ENCODE results near the gene MTRR. TPM values are rescaled to one million over a fixed set of nuclear protein-coding genes. Genes with fewer than 3 reads are reported as not detected.
A peak's percentile ranks its signal among the peaks of the same experiment; 100 is the strongest.

Gene MTRR
- total RNA-seq, 4 donors from 2014 or later, result 39.8 to 138 (median 49.3) TPM

DNA sequence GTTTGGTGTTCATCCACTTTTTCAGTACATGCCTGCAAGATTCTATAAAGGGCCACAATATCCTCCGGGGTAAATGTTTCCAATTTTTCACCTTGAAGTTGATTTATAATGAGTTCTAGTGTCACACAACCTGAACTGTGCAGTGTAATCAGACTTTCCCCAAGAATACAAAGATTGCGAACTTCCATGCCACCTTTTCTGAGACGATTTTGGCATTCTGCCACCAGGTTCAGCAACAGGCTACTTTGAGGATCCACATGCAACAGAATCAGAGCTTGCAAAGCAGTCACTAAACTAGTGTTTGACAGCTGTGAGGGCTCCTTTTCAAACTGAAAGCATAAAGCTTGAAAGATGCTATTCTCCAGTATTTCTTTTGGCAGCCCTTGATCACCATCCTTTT is 1.7 kb upstream of the MTRR start:
- Histone ChIP-seq H3K27me3 (no peaks in the 10 kb centered on the region), H3K4me1 (peaks cover 9 to 10% of the 10 kb centered on the region in 2 donors), H3K4me3 (replicated peaks in 1 of 3) (no peak overlapping the region), H3K36me3 (peaks cover under 1 to 2% of the 10 kb centered on the region in 2 donors), H3K27ac (no peak overlapping the region), H3K9me3 (no peaks in the 10 kb centered on the region)
- WGBS, 2 donors, result 76 to 77% methylated on average over 3 of the region's 3 CpGs
- intact Hi-C loops (cut with DNase I), result no loop called here
- TF ChIP-seq CTCF (IDR thresholded peaks at IDR 0.05) (no peak), POLR2A (IDR thresholded peaks at IDR 0.05) (no peak)
- no peak for DNase-seq

- Histone ChIP-seq H3K4me1 (peaks cover 9 to 10% of the 10 kb centered on the region in 2 donors), H3K36me3 (peaks cover 0 to 2% of the 10 kb centered on the region in 2 donors)
- WGBS, 2 donors, result 0 to 1% methylated on average over 8 of the region's 8 CpGs
Measured at GRCh38 chr5:7868427-7868772, 548 bp upstream of the MTRR start.

GRCh38 chr5:7869474-7870136 is 657 bp downstream of the MTRR start:
- Histone ChIP-seq H3K4me3 (replicated peaks in 1 of 3) (peak overlapping the region; percentile 48 to 96 (median 66)), H3K27me3 (no peaks in the 10 kb centered on the region), H3K27ac (peak overlapping the region; percentile 24 to 74 (median 71)), H3K9me3 (no peaks in the 10 kb centered on the region), H3K36me3 (peaks cover 0 to 2% of the 10 kb centered on the region in 2 donors), H3K4me1 (peaks cover 9 to 10% of the 10 kb centered on the region in 2 donors)
- intact Hi-C loops (cut with DNase I), result no loop called here
- WGBS, 2 donors, result 4 to 7% methylated on average over 15 to 19 of the region's 41 CpGs
- no peak for TF ChIP-seq CTCF (IDR thresholded peaks at IDR 0.05)
- no peak for TF ChIP-seq POLR2A (IDR thresholded peaks at IDR 0.05)
- DNase-seq, result peak in 1 of 2 donors; percentile 4

More at GRCh38 chr5:7868427-7868772, 548 bp upstream of the MTRR start:
- no peak for TF ChIP-seq CTCF (IDR thresholded peaks at IDR 0.05)
- no peak for TF ChIP-seq POLR2A (IDR thresholded peaks at IDR 0.05)
- Histone ChIP-seq H3K27ac (peak overlapping the region in 2 of 3 donors; percentile 60 to 74), H3K27me3 (no peaks in the 10 kb centered on the region), H3K4me3 (replicated peaks in 1 of 3) (peak overlapping the region; percentile 48 to 96 (median 66)), H3K9me3 (no peaks in the 10 kb centered on the region)
- intact Hi-C loops (cut with DNase I), result no loop called here
- no peak for DNase-seq

DNA sequence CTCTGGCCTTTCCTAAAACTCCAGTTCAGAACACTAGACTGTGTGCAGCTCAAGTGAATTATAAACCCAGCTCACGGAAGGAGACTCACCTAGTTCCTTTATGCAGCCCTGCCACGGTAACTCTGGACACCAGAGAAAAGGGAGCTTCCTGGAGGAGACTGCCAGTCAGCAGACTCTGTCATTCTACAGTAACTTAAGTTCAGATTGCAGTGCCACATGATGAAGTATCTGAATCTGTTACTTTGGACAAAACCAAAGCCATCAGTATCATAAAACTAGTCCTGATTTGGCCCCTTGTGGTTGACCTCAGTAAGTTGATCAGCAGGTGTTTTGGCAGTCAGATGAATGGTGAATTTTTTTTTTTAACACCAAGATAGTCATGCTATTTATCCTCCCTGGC is 2.7 kb downstream of the MTRR start:
- Histone ChIP-seq H3K9me3 (no peaks in the 10 kb centered on the region), H3K36me3 (peaks cover 0 to 14% of the 10 kb centered on the region in 2 donors), H3K27ac (no peak overlapping the region), H3K4me3 (replicated peaks in 1 of 3) (no peak overlapping the region), H3K27me3 (no peaks in the 10 kb centered on the region), H3K4me1 (peaks cover 9 to 10% of the 10 kb centered on the region in 2 donors)
- intact Hi-C loops (cut with DNase I), result no loop called here
- DNase-seq, result no peak
- no peak for TF ChIP-seq CTCF (IDR thresholded peaks at IDR 0.05)
- no peak for TF ChIP-seq POLR2A (IDR thresholded peaks at IDR 0.05)
- WGBS, 2 donors, result 79 to 95% methylated on average over 2 of the region's 2 CpGs

DNA sequence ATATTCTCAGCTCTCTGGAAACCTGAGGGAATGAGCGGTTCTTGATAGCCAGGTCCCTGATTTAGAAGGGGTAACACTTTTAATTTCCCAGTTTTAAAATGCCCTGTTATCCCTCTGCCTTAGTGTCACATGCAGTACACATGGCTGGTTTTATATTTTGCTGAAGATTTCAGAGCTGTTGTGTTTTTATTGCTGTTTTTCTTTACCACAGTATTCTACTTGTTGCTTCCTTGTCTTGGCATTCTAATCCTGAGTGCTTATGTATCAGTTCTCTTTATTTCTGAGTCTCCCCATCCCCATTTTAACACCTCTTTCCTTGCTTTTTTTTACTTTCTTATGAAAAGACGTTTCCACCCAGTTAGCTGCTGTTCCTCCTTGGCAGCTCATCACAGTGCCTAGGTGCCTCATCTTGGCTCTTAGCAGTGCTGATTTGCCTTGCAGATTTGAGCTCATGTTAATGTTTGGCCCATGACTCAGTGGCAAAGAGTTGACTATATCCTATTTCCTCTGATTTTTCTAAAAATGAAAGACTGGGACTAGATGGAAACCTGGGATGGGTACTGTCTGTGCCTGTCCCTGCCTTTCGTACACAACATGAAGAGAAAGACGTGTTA is 3.7 kb downstream of the MTRR start:
- DNase-seq, result no peak
- Histone ChIP-seq H3K9me3 (no peaks in the 10 kb centered on the region), H3K36me3 (peaks cover 0 to 17% of the 10 kb centered on the region in 2 donors), H3K4me3 (replicated peaks in 1 of 3) (no peak overlapping the region), H3K4me1 (peaks cover 9 to 17% of the 10 kb centered on the region in 2 donors), H3K27ac (no peak overlapping the region), H3K27me3 (no peaks in the 10 kb centered on the region)
- 81 to 91% methylated on average over 4 of the region's 4 CpGs for WGBS, 2 donors
- intact Hi-C loops (cut with DNase I), result no loop called here
- no peak for TF ChIP-seq POLR2A (IDR thresholded peaks at IDR 0.05)
- TF ChIP-seq CTCF (IDR thresholded peaks at IDR 0.05), result no peak

Measured in thyroid gland (tissue), 4 donors.